Mononuclear cell (primary cell): ENCODE data around the gene HLA-DRB1. TPM values are rescaled to one million over a fixed set of nuclear protein-coding genes. Genes with fewer than 3 reads are reported as not detected.
"Not testable (repeated sequence)": the region's sequence is repeated elsewhere in the genome, so short reads cannot be mapped to it uniquely, and the experiment has no call there.

Experiments
- H3K27me3 ChIP-seq: 2 replicates; pipeline ENCODE4 v1.6.0; 2011; ENCODE audit warnings: low read length, control low read depth; ENCODE audit not compliant: insufficient read depth
- H3K4me1 ChIP-seq: 2 replicates; pipeline ENCODE4 v1.5.1; 2011; ENCODE audit warnings: mild to moderate bottlenecking, low read length, control low read depth; ENCODE audit not compliant: insufficient read depth
- H3K4me3 ChIP-seq: 2 replicates; pipeline ENCODE4 v1.5.1; 2011; ENCODE audit warnings: mild to moderate bottlenecking, low read length, moderate library complexity
- H3K9me3 ChIP-seq: 2 replicates; pipeline ENCODE4 v1.5.1; 2011; ENCODE audit warnings: low read depth, mild to moderate bottlenecking, control low read depth, low read length
- total RNA-seq: library from RNA; depleted of rRNA; stranded (reverse); fragments of >200 nt; gene quantifications from one replicate; pipeline ENCODE4 v1.2.3, GENCODE V29; 2012

Gene HLA-DRB1
- total RNA-seq, result 166 TPM

DNA sequence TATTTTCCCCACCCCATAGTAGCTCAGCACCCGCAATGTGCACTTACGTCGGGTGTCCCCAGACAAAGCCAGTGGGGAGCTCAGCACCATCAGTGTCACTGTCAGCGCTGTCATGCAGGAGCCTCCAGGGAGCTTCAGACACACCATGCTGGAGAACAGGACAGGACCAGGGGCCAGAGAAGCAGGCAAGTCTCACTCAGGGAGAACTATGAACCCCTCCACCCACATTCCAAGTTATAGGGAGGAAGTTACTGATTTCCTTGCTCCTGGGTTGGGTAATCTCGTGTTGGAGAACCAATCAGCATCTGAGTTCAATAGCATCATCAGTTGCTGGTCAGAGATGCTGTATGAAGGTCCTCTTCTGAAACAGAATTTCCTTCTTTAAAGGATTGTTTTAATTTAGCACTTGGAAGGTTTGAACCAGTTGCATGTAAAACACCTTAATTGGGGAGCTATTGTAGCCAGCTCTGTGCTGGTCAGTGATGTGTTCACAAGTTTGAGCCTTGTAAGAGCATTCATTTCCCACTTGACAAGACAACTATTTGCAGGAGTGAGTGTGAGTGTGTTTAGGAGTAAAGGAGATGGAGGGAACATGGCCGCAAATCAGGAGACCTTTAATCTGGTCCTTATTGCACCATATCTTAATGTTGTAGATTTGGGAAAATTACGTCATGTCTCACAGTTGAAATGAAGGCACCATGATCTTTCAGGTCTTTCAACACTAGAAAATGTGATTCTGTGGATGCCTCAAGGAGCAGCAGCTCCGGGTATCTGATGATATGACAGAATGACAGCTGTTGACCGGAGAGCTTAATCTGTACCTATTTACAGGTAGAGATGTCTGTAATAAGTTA is at the start of gene HLA-DRB1:
HLA-DRB1 (minus strand) TSS at position 253 of the 854 bp plus-strand sequence; CDS start at position 147, 106 bp downstream.
- no peaks in the 10 kb centered on the region for H3K9me3 ChIP-seq
- H3K4me1 ChIP-seq, result peaks cover 3% of the 10 kb centered on the region
- peak within 1 kb of the TSS; percentile 46 for H3K4me3 ChIP-seq
- H3K27me3 ChIP-seq, result no peaks in the 10 kb centered on the region

DNA sequence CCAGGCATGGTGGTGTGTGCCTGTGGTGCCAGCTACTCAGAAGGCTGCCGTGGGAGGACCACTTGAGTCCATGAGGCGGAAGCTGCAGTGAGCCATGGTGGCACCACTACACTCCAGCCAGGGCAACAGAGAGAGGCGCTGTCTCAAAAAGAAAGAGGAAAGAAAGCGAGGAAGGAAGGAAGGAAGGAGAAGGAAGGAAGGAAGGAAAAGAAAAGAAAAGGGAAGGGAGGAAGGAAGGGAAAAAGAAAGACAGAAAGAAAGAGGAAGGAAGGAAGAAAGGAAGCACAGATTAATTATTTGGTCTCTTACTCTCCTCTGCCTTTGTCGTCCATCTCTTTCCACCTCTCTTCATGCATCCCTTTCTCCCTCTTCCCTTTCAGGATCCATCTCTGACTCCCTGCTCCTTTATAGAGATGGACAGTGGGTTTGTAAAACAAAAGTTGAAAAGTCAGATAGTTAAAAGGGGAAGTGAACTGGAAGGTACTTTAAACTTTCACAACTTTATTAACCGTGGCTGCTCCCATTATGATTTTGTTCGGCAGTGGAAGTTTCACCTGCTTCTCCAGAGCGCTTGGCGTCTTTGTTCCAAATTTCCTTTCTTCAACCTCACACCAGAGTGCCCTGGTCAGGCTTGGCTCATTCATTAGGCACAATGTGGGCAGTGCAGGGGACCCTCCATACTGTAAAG is 49.0 kb upstream of the HLA-DRB1 start:
- Histone ChIP-seq H3K4me1 (peaks cover 57% of the 10 kb centered on the region), H3K4me3 (peak overlapping the region; percentile 47), H3K27me3 (no peaks in the 10 kb centered on the region), H3K9me3 (no peaks in the 10 kb centered on the region)

DNA sequence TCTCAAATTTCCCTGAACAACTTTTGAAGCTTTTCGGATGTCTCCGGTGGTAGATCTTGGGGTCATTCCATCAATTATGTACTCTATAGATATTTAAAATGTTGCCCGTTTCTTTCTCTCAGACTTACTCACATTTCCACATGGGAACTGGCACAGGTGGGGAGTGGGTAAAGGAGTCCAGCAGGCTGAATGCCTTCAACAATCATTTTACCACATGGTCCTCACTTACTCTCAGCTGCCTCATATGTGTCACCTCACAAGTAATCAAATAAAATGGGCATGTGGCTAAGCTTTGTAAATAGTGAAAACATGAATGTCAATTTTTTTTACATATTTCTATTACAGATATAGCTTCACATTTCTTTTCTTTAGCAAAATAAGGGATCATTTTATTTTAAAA is 48.2 kb upstream of the HLA-DRB1 start:
- Histone ChIP-seq H3K4me3 (peak overlapping the region; percentile 47), H3K4me1 (peaks cover 53% of the 10 kb centered on the region), H3K27me3 (no peaks in the 10 kb centered on the region), H3K9me3 (no peaks in the 10 kb centered on the region)

DNA sequence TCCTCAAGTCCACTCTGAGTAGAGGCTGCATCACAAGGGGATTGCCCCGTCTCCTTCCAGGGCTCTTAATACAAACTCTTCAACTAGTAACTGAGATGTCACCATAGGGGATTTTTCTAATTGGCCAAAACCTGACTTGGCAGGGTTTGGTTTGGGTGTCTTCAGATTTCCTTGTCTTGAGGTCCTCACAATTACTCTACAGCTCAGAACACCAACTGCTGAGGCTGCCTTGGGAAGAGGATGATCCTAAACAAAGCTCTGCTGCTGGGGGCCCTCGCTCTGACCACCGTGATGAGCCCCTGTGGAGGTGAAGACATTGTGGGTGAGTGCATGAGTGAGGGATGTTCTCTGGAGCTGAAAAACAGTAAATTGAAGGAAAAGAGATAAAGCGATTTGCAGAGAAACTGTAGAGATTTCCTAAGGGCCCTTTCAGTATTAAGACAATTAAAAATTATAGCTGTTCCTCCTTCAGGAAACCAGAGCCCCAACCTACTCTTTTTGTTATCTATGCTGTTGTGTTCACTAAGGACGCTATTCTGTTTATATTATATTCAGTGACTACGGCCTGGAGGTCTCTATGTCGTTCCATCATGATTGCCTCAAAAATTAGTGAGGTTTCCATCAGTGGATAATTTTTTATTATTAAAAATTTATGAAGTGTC is 47.7 kb upstream of the HLA-DRB1 start, which contains the start of gene HLA-DQA1:
HLA-DQA1 (plus strand) TSS at position 188 of the 662 bp plus-strand sequence; CDS start at position 241, 53 bp downstream.
- peaks cover 48% of the 10 kb centered on the region for H3K4me1 ChIP-seq
- no peaks in the 10 kb centered on the region for H3K9me3 ChIP-seq
- no peaks in the 10 kb centered on the region for H3K27me3 ChIP-seq
- peak within 1 kb of the TSS; percentile 47 for H3K4me3 ChIP-seq

GRCh38 chr6:32635526-32636123 is 46.0 kb upstream of the HLA-DRB1 start:
- no peak overlapping the region for H3K4me3 ChIP-seq
- no peaks in the 10 kb centered on the region for H3K9me3 ChIP-seq
- H3K27me3 ChIP-seq, result no peaks in the 10 kb centered on the region
- peaks cover 33% of the 10 kb centered on the region for H3K4me1 ChIP-seq

GRCh38 chr6:32629793-32630192 is 40.1 kb upstream of the HLA-DRB1 start:
- peaks cover 19% of the 10 kb centered on the region for H3K4me1 ChIP-seq
- not testable (repeated sequence) for H3K27me3 ChIP-seq, H3K9me3 ChIP-seq, H3K4me3 ChIP-seq

- no peaks in the 10 kb centered on the region for H3K27me3 ChIP-seq
- H3K9me3 ChIP-seq, result no peaks in the 10 kb centered on the region
- no peak overlapping the region for H3K4me3 ChIP-seq
- peaks cover 22% of the 10 kb centered on the region for H3K4me1 ChIP-seq
Measured at GRCh38 chr6:32627831-32628230, 38.2 kb upstream of the HLA-DRB1 start.

DNA sequence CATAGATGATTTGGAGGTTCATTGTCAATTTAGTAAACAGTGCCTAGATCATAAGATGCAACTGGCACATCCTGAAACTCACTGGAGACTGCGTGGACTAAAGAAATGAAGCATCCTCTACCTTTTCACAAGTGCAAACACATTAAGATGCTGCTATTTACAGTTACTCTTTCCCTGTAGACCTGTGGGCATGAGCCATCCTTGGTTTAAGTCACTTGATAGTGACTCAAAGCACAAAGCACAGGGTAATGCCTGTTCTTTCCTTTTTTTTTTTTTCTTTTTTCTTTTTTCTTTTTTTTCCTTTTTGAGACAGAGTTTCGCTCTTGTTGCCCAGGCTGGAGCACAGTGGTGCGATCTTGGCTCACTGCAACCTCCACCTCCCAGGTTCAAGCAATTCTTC is 37.6 kb upstream of the HLA-DRB1 start:
- no peak overlapping the region for H3K4me3 ChIP-seq
- no peaks in the 10 kb centered on the region for H3K27me3 ChIP-seq
- H3K9me3 ChIP-seq, result no peaks in the 10 kb centered on the region
- H3K4me1 ChIP-seq, result peaks cover 28% of the 10 kb centered on the region

DNA sequence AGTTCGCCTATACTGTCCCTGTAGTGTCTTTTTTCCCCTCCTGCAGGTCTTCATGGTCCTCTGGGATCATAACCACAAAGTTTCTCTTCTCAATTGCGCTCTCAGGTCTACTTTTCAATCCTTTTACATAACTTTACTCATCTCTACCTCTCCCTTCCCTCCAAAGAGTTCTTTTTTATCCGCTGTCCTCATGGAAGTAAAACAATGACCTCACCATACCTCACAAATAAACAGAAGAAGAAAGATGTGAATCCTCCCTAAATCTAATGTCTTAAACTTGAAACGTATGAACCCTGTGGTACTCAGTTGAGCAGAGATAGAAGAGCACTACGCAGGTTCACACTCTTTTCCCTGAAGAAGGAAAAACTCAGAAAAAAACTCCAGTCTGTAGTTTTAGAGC is 35.5 kb upstream of the HLA-DRB1 start:
- Histone ChIP-seq H3K9me3 (no peaks in the 10 kb centered on the region), H3K4me3 (no peak overlapping the region), H3K27me3 (no peaks in the 10 kb centered on the region), H3K4me1 (peaks cover 40% of the 10 kb centered on the region)

GRCh38 chr6:32624565-32624964 is 34.9 kb upstream of the HLA-DRB1 start:
- H3K9me3 ChIP-seq, result no peaks in the 10 kb centered on the region
- H3K4me1 ChIP-seq, result peaks cover 40% of the 10 kb centered on the region
- no peaks in the 10 kb centered on the region for H3K27me3 ChIP-seq
- no peak overlapping the region for H3K4me3 ChIP-seq

DNA sequence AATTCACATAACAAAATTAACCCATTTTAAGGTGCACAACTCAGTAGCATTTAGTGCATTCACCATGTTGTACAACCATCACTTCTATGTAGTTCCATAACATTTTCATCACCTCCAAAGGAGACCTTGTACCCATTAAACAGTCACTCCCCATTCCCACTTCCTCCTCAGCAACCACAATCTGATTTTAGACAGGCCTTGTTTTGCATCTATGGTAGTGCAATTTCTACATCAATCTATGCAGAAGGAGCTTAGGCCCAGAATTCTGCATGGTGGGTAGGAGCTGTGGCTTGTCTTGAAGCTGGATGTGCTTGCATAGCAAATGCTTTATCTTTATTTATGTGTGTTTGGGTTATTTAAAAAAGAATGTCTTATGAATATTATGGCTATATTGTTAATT is 34.0 kb upstream of the HLA-DRB1 start:
- peaks cover 40% of the 10 kb centered on the region for H3K4me1 ChIP-seq

GRCh38 chr6:32622545-32623401 is 33.1 kb upstream of the HLA-DRB1 start:
- Histone ChIP-seq H3K9me3 (no peaks in the 10 kb centered on the region), H3K4me1 (peaks cover 39% of the 10 kb centered on the region), H3K4me3 (no peak overlapping the region), H3K27me3 (no peaks in the 10 kb centered on the region)

More for the DNA sequence above, 34.0 kb upstream of the HLA-DRB1 start:
- Histone ChIP-seq H3K4me3 (no peak overlapping the region), H3K9me3 (no peaks in the 10 kb centered on the region), H3K27me3 (no peaks in the 10 kb centered on the region)

GRCh38 chr6:32621372-32621771 is 31.7 kb upstream of the HLA-DRB1 start:
- no peaks in the 10 kb centered on the region for H3K27me3 ChIP-seq
- no peaks in the 10 kb centered on the region for H3K9me3 ChIP-seq
- H3K4me1 ChIP-seq, result peaks cover 36% of the 10 kb centered on the region
- H3K4me3 ChIP-seq, result no peak overlapping the region

DNA sequence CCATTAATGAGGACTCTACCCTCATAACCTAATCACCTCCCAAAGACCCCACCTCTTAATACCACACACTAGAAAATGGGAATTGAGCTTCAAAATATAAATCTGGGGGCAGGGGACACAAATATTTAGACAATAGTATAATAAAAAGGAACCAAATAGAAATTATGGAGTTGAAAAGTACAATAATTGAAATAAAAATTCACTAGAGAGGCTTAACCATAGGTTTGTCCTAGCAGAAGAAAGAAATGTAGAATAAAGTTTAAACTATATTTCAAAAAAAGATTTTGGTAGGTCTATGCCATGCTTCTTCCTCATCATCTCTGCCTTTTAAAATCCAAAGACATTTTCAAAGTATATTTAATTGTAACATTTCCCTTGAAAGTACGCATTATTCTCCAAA is 28.1 kb upstream of the HLA-DRB1 start:
- peaks cover 25% of the 10 kb centered on the region for H3K4me1 ChIP-seq
- H3K27me3 ChIP-seq, result no peaks in the 10 kb centered on the region
- H3K9me3 ChIP-seq, result no peaks in the 10 kb centered on the region
- no peak overlapping the region for H3K4me3 ChIP-seq
